ENCODE results near the gene MEGF10.

GRCh38 chr5:127430627-127431026 lies 140.0 kb downstream of the MEGF10 start:
- TF ChIP-seq EZH2 (IDR thresholded peaks at IDR 0.05; ENCODE audit: borderline replicate concordance, insufficient read depth, low read length, poor library complexity, severe bottlenecking) (no peak), MXI1 (conservative IDR thresholded peaks at IDR 0.05; ENCODE audit: poor library complexity, severe bottlenecking) (no peak), CTCF (IDR thresholded peaks at IDR 0.05; ENCODE audit: poor library complexity, severe bottlenecking) (no peak), POLR2AphosphoS5 (IDR thresholded peaks at IDR 0.05) (no peak), TAF1 (IDR thresholded peaks at IDR 0.05; ENCODE audit: low read depth) (no peak), RAD21 (conservative IDR thresholded peaks at IDR 0.05) (no peak), REST (IDR thresholded peaks at IDR 0.05; ENCODE audit: borderline replicate concordance) (no peak), SMC3 (conservative IDR thresholded peaks at IDR 0.05; ENCODE audit: poor library complexity) (no peak)

All from neural cell (in vitro differentiated cells).